Tibial artery (tissue), 4 donors: ENCODE data around the gene LAMTOR3.

Experiments used
- DNase-seq, 2 donors: peaks; one replicate each; pipeline ENCODE4 v3.0.0-alpha.2; 2019
- H3K27ac ChIP-seq, 2 donors: fragments of 200-600 bp; sonication (generic) in 1 of 2; 1 replicate in 1 of 2; 2 replicates in 1 of 2; pipeline ENCODE4 v1.5.1; 2018 to 2019; ENCODE audit warnings: mild to moderate bottlenecking in 1 of 2
- H3K27me3 ChIP-seq, 2 donors: fragments of 200-600 bp; sonication (generic) in 1 of 2; one replicate each; pipeline versions ENCODE4 v1.5.1 to v1.6.0; 2016 to 2019
- H3K36me3 ChIP-seq, 3 donors: fragments of 200-600 bp; sonication (generic) in 2 of 3; one replicate each; pipeline ENCODE4 v1.5.1; 2016 to 2019; ENCODE audit warnings: mild to moderate bottlenecking in 2 of 3
- H3K4me1 ChIP-seq, 4 donors: fragments of 200-600 bp; sonication (generic) in 2 of 4; 1 replicate in 3 of 4; 2 replicates in 1 of 4; pipeline ENCODE4 v1.5.1; 2016 to 2019
- H3K4me3 ChIP-seq, 2 donors: fragments of 200-600 bp; sonication (generic) in 1 of 2; 1 replicate in 1 of 2; 2 replicates in 1 of 2; pipeline ENCODE4 v1.5.1; 2018 to 2019; ENCODE audit warnings: mild to moderate bottlenecking in 2 of 2
- H3K9me3 ChIP-seq, 3 donors: fragments of 200-600 bp; sonication (generic) in 1 of 3; one replicate each; pipeline ENCODE4 v1.5.1; 2016 to 2019
- CTCF ChIP-seq, 2 experiments: fragments of 200-600 bp in 1 of 2; fragments of 450-650 bp in 1 of 2; IDR thresholded peaks; one replicate each; pipeline ENCODE4 v1.5.1; 2017 to 2019; ENCODE audit warnings: antibody characterized with exemption in 2 of 2, mild to moderate bottlenecking in 1 of 2, moderate library complexity in 1 of 2
- intact Hi-C: fragments of 100-400 bp; cut with DNase I; formaldehyde crosslinking; loops from one replicate; pipeline ENCODE4 v1.15.0; 2023; ENCODE audit warnings: low total_unique reads

Gene LAMTOR3

GRCh38 chr4:99894161-99894997 is at the start of gene LAMTOR3:
LAMTOR3 (minus strand) TSS chr4:99894427; CDS start chr4:99893963, 464 bp downstream.
- TF ChIP-seq CTCF (IDR thresholded peaks at IDR 0.05): no peak
- DNase-seq: peak; percentile 92 to 95
- Histone ChIP-seq H3K4me1 (peaks cover 0 to 39% (median 17%) of the 10 kb centered on the region in 4 donors), H3K27ac (peak within 1 kb of the TSS; percentile 87 to 88), H3K4me3 (peak within 1 kb of the TSS; percentile 69 to 82), H3K27me3 (no peaks in the 10 kb centered on the region), H3K36me3 (peaks cover 0 to 4% (median 2%) of the 10 kb centered on the region in 3 donors), H3K9me3 (no peaks in the 10 kb centered on the region)
- intact Hi-C loops: loop anchor here (5.0 kb wide), 2 partner anchors 53 to 332 kb away; partner anchors contain the start of genes DNAJB14 and TRMT10A

DNA sequence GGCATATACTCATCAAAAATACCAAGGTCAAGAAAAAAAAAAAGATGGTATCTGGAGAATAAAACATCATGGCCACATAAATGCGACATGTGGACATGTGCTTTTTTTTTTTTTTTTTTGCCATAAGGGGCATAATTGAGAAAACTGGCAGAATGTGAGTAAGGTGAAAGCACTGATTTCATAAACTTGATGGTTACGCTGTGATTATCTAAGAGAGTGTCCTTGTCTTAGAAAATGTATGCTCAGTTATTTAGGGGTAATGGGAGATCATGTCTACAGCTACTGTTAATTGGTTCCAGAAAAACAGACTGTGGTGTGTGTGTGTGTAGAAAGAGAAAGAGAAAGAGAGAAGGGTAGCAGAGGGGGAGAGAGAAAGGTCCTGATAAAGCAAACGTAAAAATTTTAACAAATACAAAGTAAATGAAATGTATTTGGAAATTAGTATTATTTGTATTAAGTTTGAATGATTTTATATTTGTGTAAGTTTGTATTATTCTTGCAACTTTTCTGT is 44.1 kb upstream of the LAMTOR3 start:
- no peak for DNase-seq
- Histone ChIP-seq H3K4me1 (peaks cover 0 to 17% (median 4%) of the 10 kb centered on the region in 4 donors), H3K36me3 (peaks cover 7 to 13% (median 10%) of the 10 kb centered on the region in 3 donors), H3K27ac (no peak overlapping the region), H3K27me3 (no peaks in the 10 kb centered on the region), H3K4me3 (no peak overlapping the region), H3K9me3 (peaks cover 0 to 9% (median 0%) of the 10 kb centered on the region in 3 donors)
- intact Hi-C loops: no loop called here
- TF ChIP-seq CTCF (IDR thresholded peaks at IDR 0.05): no peak

- intact Hi-C loops: no loop called here
- no peak for DNase-seq
- Histone ChIP-seq H3K36me3 (peaks cover 7 to 13% (median 10%) of the 10 kb centered on the region in 3 donors), H3K27me3 (no peaks in the 10 kb centered on the region), H3K4me3 (no peak overlapping the region), H3K4me1 (no peaks in the 10 kb centered on the region), H3K9me3 (peaks cover 0 to 9% (median 0%) of the 10 kb centered on the region in 3 donors), H3K27ac (no peak overlapping the region)
- TF ChIP-seq CTCF (IDR thresholded peaks at IDR 0.05): no peak
These were observed 40.7 kb upstream of the LAMTOR3 start for GRCh38 chr4:99934891-99935290.

DNA sequence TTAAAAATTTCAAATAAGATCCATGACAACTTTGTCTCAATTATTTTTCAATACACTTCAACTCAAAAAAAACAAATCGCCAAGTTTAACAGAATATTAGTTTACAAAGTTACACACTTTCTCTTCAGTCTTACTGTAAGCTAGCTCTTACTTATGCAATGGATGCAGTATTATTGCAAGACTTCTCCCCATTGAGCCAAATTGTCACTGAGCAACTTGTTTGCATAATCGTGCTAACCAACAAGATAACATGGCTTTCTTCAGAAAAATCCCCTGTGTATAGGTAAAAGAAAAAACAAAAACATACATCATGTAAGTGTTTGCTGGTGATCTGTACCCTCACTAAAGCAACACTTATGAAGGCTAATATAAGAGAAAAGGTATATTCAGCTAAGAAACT is 33.3 kb upstream of the LAMTOR3 start:
- Histone ChIP-seq H3K4me1 (no peaks in the 10 kb centered on the region), H3K9me3 (no peaks in the 10 kb centered on the region), H3K27me3 (no peaks in the 10 kb centered on the region), H3K4me3 (no peak overlapping the region), H3K27ac (no peak overlapping the region), H3K36me3 (peaks cover 0 to 14% (median 0%) of the 10 kb centered on the region in 3 donors)
- intact Hi-C loops: no loop called here
- no peak for DNase-seq
- no peak for TF ChIP-seq CTCF (IDR thresholded peaks at IDR 0.05)

GRCh38 chr4:99921174-99921573 is 26.9 kb upstream of the LAMTOR3 start:
- no peaks in the 10 kb centered on the region for H3K4me1 ChIP-seq
- peaks cover 18 to 48% (median 26%) of the 10 kb centered on the region in 3 donors for H3K36me3 ChIP-seq
- no peaks in the 10 kb centered on the region for H3K27me3 ChIP-seq
- no peak overlapping the region for H3K4me3 ChIP-seq
- DNase-seq: no peak
- no peak overlapping the region for H3K27ac ChIP-seq
- TF ChIP-seq CTCF (IDR thresholded peaks at IDR 0.05): no peak
- intact Hi-C loops: no loop called here
- H3K9me3 ChIP-seq: no peaks in the 10 kb centered on the region
